Activated naive CD4-positive, alpha-beta T cell treated with anti-CD3 and anti-CD28 coated beads for 36 hours (primary cell): ENCODE measurements around the gene ETFB. TPM values are rescaled to one million over a fixed set of nuclear protein-coding genes. Genes with fewer than 3 reads are reported as not detected.

Source experiments
- CTCF ChIA-PET: fragments of 350-600 bp; sonication (Branson Sonifier 250); formaldehyde crosslinking; loops from one replicate; lab custom pipeline; 2021; ENCODE audit warnings: antibody characterized with exemption; lab: Charles Lee
- DNase-seq: peaks from one replicate; pipeline ENCODE4 v3.0.0-alpha.2; 2020
- H3K27ac Mint-ChIP-seq: one replicate; pipeline ENCODE4 v1.8.0; 2021; ENCODE audit warnings: mild to moderate bottlenecking, mixed read lengths
- H3K27me3 Mint-ChIP-seq: one replicate; pipeline ENCODE4 v1.8.0; 2021; ENCODE audit warnings: low read depth, mixed read lengths
- H3K36me3 Mint-ChIP-seq: one replicate; pipeline ENCODE4 v1.8.0; 2021; ENCODE audit warnings: low read depth, mixed read lengths
- H3K4me1 Mint-ChIP-seq: one replicate; pipeline ENCODE4 v1.8.0; 2021; ENCODE audit warnings: low read depth, mixed read lengths
- H3K4me3 Mint-ChIP-seq: one replicate; pipeline ENCODE4 v1.8.0; 2021; ENCODE audit warnings: mild to moderate bottlenecking, moderate library complexity, mixed read lengths
- H3K9me3 Mint-ChIP-seq: one replicate; pipeline ENCODE4 v1.8.0; 2021; ENCODE audit warnings: mixed read lengths
- intact Hi-C: fragments of 100-400 bp; cut with micrococcal nuclease; formaldehyde crosslinking; loops from one replicate; pipeline ENCODE4 v1.15.1; 2023
- total RNA-seq, 2 experiments: library from RNA; stranded (reverse); gene quantifications; one replicate each; pipeline ENCODE4 v1.2.3, GENCODE V29; 2021

Gene ETFB
- total RNA-seq, 2 experiments from 2014 or later, result 118 to 128 TPM

DNA sequence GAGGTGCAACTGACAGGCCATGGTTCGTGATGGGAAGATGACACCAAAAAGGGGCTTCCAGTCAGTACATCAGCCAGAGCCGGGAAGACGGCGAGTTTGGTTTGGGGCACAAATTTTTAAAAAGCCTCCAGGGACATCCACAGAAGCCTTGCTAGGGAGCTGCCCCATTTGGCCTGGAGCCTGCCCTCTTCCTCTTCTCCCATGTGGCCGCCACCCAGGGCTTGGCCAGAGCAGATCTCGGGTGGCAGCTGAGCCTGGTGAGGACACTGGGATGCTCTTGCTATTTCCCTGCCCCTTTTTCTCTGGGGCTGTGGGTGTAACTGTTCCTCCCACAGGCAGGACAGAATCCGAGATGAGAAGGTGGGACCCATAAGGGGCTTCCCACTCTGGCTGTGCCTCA is 8.2 kb downstream of the ETFB start:
- Mint-ChIP-seq H3K27me3 (no peaks in the 10 kb centered on the region), H3K9me3 (no peaks in the 10 kb centered on the region), H3K27ac (no peak overlapping the region), H3K36me3 (peaks cover 5% of the 10 kb centered on the region), H3K4me3 (no peak overlapping the region), H3K4me1 (peaks cover 27% of the 10 kb centered on the region)
- no peak for DNase-seq
- CTCF ChIA-PET, result no interaction called here
- intact Hi-C loops, result no loop called here

DNA sequence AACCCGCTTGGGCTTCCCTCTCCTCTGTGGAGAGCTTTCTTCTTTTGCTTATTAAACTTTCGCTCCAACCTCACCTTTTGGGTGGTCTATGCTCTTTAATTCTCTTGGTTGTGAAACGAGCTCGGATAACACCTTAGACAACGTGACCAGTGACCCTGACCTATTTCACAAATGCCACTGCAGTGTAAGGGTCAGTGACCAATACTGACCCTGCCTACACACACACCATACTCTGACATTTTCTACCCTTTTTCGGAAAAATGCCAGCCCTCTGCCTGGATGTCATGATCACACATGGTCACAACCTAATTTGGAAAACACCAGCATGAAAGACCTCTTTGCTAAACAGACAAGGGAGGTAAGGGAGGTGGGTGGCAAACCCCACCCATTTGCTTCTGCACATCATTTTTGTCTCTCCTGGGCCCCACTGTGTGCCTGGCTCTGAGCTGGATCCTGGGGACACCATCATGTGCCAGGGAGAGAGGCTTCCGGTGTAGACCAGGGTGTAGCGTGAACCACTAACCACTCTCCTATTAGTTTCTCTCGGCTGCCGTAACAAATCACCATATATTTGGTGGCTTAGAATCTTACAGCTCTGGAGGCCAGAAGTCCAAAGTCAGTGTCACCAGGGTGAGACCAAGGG is 9.9 kb downstream of the ETFB start:
- H3K4me3 Mint-ChIP-seq, result no peak overlapping the region
- CTCF ChIA-PET, result interaction anchor here (1.3 kb wide), 1 partner anchor 57 kb away, joined by 4 read pairs; no protein-coding TSS in a partner anchor
- peaks cover 8% of the 10 kb centered on the region for H3K36me3 Mint-ChIP-seq
- DNase-seq, result no peak
- H3K4me1 Mint-ChIP-seq, result peaks cover 21% of the 10 kb centered on the region
- no peak overlapping the region for H3K27ac Mint-ChIP-seq
- no peaks in the 10 kb centered on the region for H3K9me3 Mint-ChIP-seq
- intact Hi-C loops, result no loop called here
- H3K27me3 Mint-ChIP-seq, result no peaks in the 10 kb centered on the region

DNA sequence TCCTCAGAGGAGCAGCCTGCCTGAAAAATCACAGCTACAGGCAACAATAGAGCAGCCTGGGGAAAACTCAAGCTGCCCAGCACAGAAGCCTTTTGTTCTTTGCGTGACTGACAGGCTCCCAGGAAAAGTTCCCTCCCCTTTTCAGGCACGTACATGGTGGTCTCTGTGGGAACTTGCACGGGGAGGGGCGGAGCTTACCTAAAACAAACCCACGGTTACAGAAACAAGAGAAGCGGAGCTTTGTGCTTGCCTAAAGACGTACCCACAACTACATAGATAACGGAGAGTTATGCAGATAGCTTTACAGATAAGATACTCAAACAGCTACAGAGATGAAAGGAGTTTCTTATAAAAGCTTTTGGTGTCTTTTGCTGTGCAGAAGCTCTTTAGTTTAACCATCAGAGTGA is 11.4 kb downstream of the ETFB start:
- DNase-seq, result peak; percentile 29
- Mint-ChIP-seq H3K9me3 (no peaks in the 10 kb centered on the region), H3K27ac (no peak overlapping the region), H3K4me3 (no peak overlapping the region), H3K4me1 (peaks cover 17% of the 10 kb centered on the region), H3K27me3 (no peaks in the 10 kb centered on the region), H3K36me3 (peaks cover 9% of the 10 kb centered on the region)
- CTCF ChIA-PET, result interaction anchor here (1.1 kb wide), 1 partner anchor 17 kb away, joined by 5 read pairs; no protein-coding TSS in a partner anchor
- intact Hi-C loops, result no loop called here

DNA sequence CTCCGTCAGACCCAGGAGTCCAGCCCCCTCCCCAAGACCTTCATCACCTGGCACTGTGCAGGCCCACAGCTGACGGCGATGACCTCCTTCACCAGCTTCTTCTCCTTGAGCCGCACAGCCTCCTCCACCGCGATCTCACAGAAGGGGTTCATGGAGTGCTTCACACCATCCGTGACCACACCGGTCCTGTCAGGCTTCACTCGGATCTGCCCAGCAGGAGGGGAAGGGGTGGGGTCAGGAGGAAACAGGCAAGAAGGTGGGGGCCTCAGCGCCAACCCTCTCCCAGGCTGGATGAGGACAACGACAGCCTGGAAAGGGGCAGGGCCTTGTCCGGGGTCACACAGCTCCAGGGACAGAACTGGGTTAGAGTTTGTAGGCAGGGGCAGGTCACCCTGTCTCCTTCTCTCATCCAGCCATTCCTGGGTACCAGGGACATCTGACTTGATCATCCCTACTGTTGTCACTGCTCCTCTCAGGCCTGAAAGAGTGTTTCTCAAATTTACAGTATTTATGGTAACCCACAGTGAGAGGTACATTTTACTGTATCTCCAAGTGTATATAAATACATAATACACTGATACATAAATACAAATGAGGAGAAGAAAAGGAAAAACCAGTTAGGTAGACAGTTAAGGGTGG is 12.0 kb downstream of the ETFB start:
- H3K27me3 Mint-ChIP-seq, result no peaks in the 10 kb centered on the region
- no peak for DNase-seq
- intact Hi-C loops, result no loop called here
- H3K36me3 Mint-ChIP-seq, result peaks cover 9% of the 10 kb centered on the region
- no peak overlapping the region for H3K4me3 Mint-ChIP-seq
- no peak overlapping the region for H3K27ac Mint-ChIP-seq
- no peaks in the 10 kb centered on the region for H3K9me3 Mint-ChIP-seq
- CTCF ChIA-PET, result interaction anchor here (1.1 kb wide), 1 partner anchor 16 kb away, joined by 5 read pairs; no protein-coding TSS in a partner anchor
- peaks cover 17% of the 10 kb centered on the region for H3K4me1 Mint-ChIP-seq

DNA sequence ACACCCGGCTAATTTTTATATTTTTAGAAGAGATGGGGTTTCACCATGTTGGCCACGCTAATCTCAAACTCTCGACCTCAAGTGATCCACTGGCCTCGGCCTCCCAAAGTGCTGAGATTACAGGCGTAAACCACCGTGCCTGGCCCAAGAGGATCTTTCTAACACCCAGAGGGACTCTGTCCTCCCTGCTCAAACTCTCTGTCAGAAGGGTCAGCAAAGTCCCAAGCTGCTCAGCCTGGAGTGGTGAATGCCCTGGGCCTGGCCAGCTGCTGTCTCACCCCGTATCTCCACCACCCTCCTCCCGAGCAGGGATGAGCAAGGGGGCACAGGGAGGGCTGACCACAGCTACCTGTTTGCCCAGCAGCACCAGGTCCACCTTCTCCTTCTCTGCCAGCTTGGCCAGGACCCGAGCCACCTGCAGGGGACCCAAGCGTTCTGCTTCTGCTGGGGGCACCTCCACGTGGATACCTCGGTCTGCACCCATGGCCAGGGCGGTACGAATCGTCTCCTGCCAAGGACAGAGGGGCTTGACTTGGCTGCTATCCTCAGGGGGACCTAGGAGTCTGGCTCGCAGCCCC is 13.3 kb downstream of the ETFB start:
- Mint-ChIP-seq H3K36me3 (peaks cover 9% of the 10 kb centered on the region), H3K4me3 (no peak overlapping the region), H3K27me3 (no peaks in the 10 kb centered on the region), H3K4me1 (peaks cover 17% of the 10 kb centered on the region), H3K9me3 (no peaks in the 10 kb centered on the region), H3K27ac (no peak overlapping the region)
- intact Hi-C loops, result no loop called here
- DNase-seq, result no peak
- CTCF ChIA-PET, result no interaction called here

DNA sequence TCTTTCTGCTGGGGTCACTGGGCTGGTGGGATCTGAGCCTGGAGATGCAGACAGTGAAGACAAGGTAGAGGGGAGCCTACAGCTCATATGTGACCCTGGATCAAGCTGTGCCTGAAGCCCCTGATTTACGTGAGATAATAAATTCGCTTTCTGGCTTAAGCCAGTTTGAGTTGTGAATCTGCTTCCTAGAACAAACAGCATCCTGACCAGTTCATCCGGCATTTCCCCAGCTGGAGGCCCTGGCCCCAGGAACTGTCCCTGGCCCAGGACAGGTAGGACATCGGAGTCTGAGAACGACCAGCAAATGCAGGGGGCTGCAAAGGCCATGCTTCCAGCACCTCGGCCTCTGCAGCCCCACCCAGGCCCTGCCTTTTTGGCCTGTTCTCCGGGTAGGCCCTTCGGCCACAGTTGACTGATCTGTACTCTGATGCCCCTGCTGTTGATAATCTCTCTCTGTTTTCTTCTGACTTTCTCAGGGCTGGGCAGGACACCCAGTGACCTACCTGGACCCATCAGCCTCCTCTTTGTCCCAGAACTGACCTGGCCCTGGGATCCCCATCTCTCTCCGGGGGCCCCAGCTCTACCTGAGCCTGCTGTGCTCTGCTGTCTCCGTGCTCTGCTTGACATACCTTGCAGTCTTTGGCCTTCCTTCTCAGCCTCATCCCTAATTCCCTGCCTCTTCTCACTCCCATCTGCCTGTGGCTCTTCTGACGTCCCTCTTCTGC is 14.8 kb downstream of the ETFB start:
- H3K27me3 Mint-ChIP-seq, result no peaks in the 10 kb centered on the region
- H3K4me3 Mint-ChIP-seq, result no peak overlapping the region
- no peaks in the 10 kb centered on the region for H3K9me3 Mint-ChIP-seq
- CTCF ChIA-PET, result no interaction called here
- DNase-seq, result no peak
- intact Hi-C loops, result no loop called here
- H3K27ac Mint-ChIP-seq, result no peak overlapping the region
- peaks cover 17% of the 10 kb centered on the region for H3K4me1 Mint-ChIP-seq
- H3K36me3 Mint-ChIP-seq, result peaks cover 11% of the 10 kb centered on the region

DNA sequence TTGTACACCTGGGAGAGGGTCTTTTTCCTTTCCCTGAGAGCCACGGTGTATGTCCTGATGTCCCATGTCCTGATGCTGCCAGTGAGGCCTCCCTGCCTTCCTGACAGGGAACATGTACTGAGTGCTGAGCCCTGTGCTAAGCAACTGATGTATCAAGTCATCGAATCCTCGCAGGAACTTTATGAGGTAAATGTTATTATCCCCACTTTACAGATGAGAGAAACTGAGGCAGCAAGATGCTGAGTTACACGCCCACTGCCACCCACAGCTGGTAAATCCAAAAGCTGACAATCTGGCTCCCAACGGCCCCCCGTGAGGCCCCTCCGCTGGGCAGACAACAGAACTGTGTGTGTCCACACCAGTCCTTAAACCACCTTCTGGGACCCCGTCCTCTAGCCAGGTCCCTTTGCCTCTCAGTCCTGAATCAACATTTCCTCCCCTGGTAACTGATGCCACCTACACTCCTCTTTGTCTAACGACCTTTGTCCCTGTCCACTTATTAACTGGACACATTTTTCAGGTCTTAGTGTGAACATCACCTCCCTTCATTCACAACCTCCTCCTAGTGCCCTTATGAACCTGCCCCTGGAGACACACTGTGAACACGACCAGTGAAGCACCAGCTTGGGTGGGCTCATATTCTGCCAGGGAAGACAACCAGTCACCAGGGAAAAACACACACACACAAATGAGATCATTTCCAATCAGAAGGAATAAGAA is 18.8 kb downstream of the ETFB start:
- intact Hi-C loops, result no loop called here
- Mint-ChIP-seq H3K27ac (no peak overlapping the region), H3K9me3 (no peaks in the 10 kb centered on the region), H3K36me3 (peaks cover 15% of the 10 kb centered on the region), H3K4me1 (no peaks in the 10 kb centered on the region), H3K27me3 (no peaks in the 10 kb centered on the region), H3K4me3 (no peak overlapping the region)
- DNase-seq, result no peak
- CTCF ChIA-PET, result no interaction called here

DNA sequence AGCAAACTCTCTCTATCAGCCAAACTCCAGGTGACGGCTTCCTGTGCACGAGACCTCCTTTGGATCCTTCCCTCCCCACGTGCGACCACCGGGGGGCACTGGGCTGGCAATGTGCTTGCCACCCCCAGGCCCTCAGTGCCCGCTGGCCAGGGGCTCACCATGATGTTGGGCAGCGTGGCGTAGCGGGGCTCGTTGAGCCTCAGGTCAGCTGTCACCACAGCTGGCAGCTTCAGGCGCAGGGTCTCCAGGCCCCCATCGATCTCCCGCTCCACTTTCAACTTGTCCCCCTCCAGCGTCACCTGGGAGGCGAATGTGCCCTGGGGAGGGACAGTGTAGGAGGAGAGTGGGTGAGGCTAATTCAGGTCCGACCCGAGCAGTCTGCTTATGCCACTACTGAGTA is 19.4 kb downstream of the ETFB start:
- Mint-ChIP-seq H3K36me3 (peaks cover 11% of the 10 kb centered on the region), H3K27me3 (no peaks in the 10 kb centered on the region), H3K4me3 (no peak overlapping the region), H3K9me3 (no peaks in the 10 kb centered on the region), H3K4me1 (no peaks in the 10 kb centered on the region), H3K27ac (no peak overlapping the region)
- intact Hi-C loops, result no loop called here
- CTCF ChIA-PET, result no interaction called here
- DNase-seq, result no peak

DNA sequence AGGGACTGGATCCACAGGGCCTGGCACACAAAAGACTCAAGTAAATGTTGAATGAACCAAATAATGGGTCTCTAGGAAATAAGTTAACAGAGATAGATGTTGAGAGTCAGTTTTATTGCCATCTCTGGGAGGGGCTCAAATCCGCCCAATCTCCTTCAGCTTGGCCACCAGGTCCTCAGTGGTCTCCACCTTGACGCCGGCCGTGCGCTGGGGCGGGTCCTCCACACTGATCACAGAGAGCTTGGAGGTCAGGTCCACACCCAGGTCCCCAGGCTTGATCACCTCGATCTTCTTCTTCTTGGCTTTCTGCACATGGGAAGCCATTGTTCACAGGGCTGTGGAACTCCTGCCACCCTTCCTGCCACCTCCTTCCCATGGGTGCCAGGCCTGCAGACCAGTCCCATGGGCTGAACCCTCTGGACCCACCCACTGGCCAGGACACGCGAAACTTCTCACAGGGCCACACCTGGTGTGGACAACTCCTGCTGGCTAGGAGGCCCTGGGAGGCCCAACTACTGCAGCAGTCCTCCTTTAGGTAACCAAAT is 21.0 kb downstream of the ETFB start:
- Mint-ChIP-seq H3K36me3 (peaks cover 9% of the 10 kb centered on the region), H3K4me1 (peaks cover 2% of the 10 kb centered on the region), H3K4me3 (no peak overlapping the region), H3K27me3 (no peaks in the 10 kb centered on the region), H3K9me3 (no peaks in the 10 kb centered on the region), H3K27ac (no peak overlapping the region)
- intact Hi-C loops, result no loop called here
- CTCF ChIA-PET, result no interaction called here
- DNase-seq, result no peak

DNA sequence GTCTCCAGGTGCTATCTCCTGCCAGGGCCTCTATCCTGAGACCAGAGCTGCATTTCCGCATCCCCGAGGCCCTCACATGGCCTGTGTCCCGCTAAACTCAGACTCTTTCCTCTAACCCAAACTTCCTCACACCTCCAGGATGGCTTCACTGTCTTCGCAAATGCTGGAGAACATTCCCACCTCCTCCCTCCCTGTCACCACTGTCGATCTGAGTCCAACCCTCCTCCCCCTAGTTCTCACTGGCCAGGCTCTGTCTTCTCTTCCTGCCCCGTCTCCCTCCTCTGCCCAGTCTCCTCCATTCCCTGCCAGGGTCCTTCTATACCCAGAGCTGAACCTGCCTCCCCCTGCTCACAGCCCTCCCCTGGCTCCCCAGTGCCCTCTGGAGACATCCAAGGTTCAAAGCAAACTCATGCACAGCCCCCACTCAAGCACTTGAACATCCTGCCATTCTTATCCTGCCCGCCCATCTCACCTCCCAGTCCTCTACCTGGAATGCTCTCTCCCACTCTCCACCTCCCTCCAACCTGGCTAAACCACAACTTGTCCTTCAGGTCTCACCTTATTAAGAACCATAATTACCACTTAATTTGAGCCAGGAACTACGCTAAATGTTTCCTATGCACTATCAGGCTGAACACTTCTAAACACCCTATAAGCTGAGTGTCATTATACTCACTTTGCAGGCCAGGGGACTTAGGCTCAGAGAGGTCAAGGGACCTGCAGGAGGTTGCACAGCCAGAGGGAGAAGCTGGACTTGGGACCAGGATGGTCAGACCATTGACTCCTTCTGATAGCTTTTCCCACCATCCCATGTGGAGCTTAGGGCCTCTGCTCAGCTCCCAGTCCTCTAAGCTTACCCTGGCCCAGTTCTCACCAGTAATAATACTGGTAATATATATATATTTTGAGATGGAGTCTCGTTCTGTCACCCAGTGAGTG is 23.3 kb downstream of the ETFB start:
- DNase-seq, result no peak
- peaks cover 7% of the 10 kb centered on the region for H3K36me3 Mint-ChIP-seq
- H3K4me1 Mint-ChIP-seq, result peaks cover 13% of the 10 kb centered on the region
- CTCF ChIA-PET, result interaction anchor here (0.6 to 1.1 kb wide), 3 partner anchors 17 to 97 kb away, joined by 3 to 4 read pairs (median 3); no protein-coding TSS in a partner anchor
- no peak overlapping the region for H3K4me3 Mint-ChIP-seq
- H3K9me3 Mint-ChIP-seq, result no peaks in the 10 kb centered on the region
- no peaks in the 10 kb centered on the region for H3K27me3 Mint-ChIP-seq
- intact Hi-C loops, result no loop called here
- H3K27ac Mint-ChIP-seq, result no peak overlapping the region

DNA sequence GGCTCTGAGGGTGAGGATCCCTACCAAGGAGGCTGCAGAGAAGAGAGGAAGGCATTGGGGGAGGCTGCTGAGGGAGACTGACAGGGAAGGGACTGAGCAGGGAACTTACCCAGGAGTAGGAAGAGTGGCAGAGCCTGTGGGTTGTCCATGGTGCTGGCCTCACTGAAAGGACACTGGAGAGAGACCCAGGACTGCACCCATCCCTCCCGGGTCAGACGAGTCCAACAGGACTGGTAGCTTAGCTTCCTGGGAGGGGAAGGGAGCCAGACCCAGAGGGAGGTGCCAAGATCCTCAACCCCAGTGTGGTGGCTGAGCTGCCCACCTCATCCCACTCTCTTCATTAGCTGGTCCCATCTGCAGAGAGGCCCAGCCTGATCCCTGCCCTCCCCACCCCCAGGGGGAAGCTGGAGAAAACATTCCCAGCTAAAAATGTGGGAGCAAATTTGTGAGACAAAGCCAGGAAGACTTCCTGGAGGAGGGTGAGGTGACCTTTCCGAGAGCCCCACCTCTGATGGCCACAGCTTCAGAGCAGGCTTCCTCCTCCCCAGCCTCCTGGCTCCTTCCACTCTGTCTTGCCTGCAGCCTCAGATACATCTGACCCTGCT is 24.1 kb downstream of the ETFB start, which contains the start of gene VSIG10L:
TSS of gene VSIG10L (minus strand) at position 164 of the 605 bp plus-strand sequence. CDS start at position 149, 15 bp downstream.
- H3K9me3 Mint-ChIP-seq, result no peaks in the 10 kb centered on the region
- H3K4me1 Mint-ChIP-seq, result peaks cover 13% of the 10 kb centered on the region
- CTCF ChIA-PET, result interaction anchor here (0.6 to 0.9 kb wide), 6 partner anchors 8 to 435 kb away, joined by 3 to 5 read pairs (median 3); no protein-coding TSS in a partner anchor
- intact Hi-C loops, result no loop called here
- peak within 1 kb of the TSS; percentile 55 for H3K4me3 Mint-ChIP-seq
- H3K27me3 Mint-ChIP-seq, result no peaks in the 10 kb centered on the region
- H3K27ac Mint-ChIP-seq, result peak within 1 kb of the TSS; percentile 31
- DNase-seq, result no peak
- peaks cover 7% of the 10 kb centered on the region for H3K36me3 Mint-ChIP-seq
